Activated T-cell treated with anti-CD3 and anti-CD28 coated beads for 1 hour (primary cell): Measurements from ENCODE around the gene UBE2M.
"Not testable (repeated sequence)": the region's sequence is repeated elsewhere in the genome, so short reads cannot be mapped to it uniquely, and the experiment has no call there.

Experiments used
- DNase-seq: peaks from one replicate; pipeline ENCODE4 v3.0.0-alpha.2; 2020; ENCODE audit warnings: low read depth

The UBE2M gene

GRCh38 chr19:58558066-58558622 lies at the start of gene UBE2M:
TSS of gene UBE2M (minus strand) at chr19:58558611. CDS start at chr19:58558381, 230 bp downstream.
- DNase-seq = no peak

DNA sequence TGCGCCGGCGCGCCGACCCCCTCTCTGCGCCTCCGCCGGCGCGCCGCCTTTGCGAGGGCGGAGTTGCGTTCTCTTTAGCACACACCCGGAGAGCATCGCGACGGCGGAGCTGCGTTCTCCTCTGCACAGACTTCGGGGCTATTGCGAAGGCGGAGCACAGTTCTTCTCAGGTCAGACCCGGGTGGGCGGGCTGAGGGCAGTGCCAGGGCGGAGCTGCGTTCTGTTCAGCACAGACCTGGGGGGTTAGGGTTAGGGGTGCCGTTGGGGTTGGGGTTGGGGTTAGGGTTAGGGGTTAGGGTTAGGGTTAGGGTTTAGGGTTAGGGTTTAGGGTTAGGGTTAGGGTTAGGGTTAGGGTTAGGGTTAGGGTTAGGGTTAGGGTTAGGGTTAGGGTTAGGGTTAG lies 48.8 kb upstream of the UBE2M start:
- not testable (repeated sequence) for DNase-seq

GRCh38 chr19:58606251-58606896 lies 48.0 kb upstream of the UBE2M start:
- not testable (repeated sequence) for DNase-seq

DNA sequence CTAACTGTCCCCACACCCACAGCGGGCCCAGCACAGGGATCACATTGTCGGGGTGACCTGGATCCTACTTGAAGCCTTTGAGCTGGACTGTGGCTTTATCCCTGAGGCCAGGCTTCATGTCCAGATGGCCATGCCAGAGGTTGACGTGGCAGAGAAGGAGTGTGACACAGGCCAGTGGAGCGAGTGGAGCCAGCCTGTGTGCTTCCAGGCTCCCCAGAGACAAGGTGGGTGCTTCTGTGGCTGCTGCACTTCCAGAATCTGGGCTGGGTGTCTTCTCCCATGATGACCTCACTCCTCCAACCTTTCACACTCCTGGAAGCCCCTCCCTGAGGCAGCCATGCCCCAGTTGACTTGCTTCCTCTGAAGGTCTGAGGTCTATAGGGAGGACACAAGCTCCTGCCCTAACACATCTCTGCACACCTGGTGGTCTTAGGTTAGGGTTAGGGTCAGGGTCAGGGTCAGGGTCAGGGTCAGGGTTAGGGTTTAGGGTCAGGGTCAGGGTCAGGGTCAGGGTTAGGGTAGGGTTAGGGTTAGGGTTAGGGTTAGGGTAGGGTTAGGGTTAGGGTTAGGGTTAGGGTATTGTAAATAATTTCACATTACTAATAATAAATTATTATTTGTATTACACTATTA lies 27.8 kb upstream of the UBE2M start:
- no peak for DNase-seq

DNA sequence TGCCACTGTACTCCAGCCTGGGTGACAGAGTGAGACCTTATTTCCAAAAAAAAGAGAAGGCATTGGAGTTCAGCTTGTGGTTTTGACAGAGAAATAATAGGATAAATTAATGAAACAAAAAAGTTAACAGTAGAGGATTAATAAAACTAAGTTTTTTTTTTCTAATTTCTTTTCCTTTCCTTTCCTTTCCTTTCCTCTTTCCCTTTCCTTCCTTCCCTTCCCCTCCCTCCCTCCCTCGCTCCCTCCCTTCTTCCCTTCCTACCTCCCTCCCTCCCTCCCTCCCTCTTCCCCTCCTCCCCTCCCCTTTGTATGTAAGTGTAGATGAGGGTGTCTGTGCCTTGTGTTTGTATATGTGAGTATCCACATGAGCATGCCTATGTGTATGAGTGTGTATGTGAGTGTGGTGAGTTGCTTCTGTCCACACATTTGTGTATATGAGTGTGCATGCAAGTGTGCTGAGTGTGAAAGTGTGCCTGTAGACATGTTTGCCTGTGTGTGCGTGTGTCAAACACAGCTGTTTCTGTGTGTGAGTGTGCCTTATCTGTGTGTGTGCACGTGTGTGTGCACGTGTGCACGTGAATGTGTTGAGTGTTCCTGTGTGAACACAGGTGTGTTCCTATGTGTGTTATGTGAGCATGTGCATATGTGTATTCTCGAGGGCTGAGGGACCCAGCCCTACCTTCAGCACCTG lies 27.2 kb upstream of the UBE2M start:
- no peak for DNase-seq

DNA sequence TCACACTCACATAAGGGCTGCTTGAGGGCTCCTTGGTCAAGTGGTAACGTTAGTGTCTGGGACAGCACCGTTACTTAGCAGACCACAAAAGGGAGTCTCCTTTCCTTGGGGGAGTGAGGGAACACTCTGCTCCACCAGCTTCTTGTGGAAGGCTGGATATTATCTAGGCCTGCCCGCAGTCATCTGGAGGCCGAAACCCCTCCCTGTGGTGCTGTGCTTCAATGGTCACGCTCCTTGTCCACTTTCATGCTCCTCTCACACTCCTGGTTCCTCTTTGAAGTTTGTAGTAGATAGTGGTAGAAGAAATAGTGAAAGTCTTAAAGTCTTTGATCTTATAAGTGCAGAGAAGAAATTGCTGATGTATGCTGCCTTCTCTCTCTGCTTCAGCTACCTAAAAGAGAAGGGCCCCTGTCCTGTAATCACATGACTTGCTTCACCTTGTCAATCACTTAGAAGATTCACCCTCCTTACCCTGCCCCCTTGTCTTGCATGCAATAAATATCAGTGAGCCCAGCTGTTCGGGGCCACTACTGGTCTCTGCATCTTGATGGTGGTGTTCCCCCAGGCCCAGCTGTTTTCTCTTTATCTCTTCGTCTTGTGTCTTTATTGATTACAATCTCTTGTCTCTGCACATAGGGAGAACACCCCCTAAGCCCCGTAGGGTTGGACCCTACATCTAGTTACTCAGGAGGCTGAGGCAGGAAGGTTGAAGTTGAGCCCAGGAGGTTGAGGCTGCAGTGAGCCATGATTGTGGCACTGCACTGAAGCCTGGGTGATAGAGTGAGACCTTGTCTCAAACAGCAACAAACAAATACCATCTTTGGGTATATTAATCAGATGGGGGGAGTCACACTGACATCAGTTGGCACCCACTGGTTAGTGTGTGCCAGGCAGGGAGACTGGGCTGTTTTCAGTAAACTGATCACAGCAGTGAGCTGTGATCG lies 26.4 kb upstream of the UBE2M start:
- no peak for DNase-seq

GRCh38 chr19:58582985-58583384 lies 24.6 kb upstream of the UBE2M start:
- DNase-seq = no peak

- DNase-seq = peak; percentile 83
These were observed 23.1 kb upstream of the UBE2M start for GRCh38 chr19:58581227-58582141.

- DNase-seq = no peak
These were observed 21.2 kb upstream of the UBE2M start for GRCh38 chr19:58579473-58580142.

DNA sequence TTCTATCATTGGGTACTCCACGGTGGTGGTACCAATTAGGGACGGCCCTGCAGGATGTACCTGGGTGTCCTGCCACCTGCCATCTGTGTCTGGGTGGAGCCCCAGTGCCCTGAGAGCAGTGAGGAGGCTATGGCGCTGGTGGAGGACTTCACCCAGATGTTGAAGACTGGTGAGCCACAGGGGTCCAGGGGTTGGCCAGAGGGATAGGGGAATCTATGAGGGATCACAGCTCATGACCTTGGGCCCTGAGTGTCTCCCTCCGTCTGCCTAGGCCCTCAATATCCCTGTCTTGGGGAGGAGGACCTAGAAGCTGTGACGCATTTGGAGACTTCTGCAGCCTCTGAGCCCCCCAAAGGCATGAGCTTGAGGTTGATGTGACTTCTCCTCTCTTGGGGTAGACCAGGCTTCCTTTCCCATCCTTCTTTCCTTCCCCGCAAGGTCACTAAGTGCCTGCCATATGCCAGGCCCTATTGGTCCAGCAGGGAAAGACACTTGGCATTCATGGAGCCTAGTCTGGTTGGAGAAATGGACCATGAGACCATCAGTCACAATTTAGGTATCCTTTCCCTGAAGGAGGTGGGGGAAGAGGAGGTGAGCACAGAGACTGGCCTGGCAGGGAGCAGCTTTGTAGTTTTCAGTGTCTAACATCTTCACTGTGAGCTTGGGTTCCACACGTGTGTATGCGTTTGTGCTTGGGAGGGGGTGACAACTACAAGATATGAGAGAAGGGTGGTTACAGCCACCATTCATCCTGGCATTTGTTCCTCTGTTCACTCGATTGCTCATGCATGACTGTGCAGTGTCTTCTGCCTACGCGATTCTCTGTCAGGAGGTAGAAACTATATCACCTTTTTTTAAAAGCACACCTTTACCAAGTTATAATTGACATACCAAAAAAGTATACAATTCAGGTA lies 19.9 kb upstream of the UBE2M start:
- DNase-seq = no peak

GRCh38 chr19:58577581-58577980 lies 19.2 kb upstream of the UBE2M start:
- not testable (repeated sequence) for DNase-seq

- peak; percentile 60 for DNase-seq
These were observed 17.0 kb upstream of the UBE2M start for GRCh38 chr19:58575183-58576041.

GRCh38 chr19:58573658-58574164 lies 15.3 kb upstream of the UBE2M start:
- DNase-seq = no peak

GRCh38 chr19:58572818-58573657 lies 14.6 kb upstream of the UBE2M start, which contains the start of gene MZF1:
TSS of gene MZF1 (minus strand) at chr19:58573335. CDS start at chr19:58571389, 1,946 bp downstream.
- DNase-seq = peak; percentile 99

DNA sequence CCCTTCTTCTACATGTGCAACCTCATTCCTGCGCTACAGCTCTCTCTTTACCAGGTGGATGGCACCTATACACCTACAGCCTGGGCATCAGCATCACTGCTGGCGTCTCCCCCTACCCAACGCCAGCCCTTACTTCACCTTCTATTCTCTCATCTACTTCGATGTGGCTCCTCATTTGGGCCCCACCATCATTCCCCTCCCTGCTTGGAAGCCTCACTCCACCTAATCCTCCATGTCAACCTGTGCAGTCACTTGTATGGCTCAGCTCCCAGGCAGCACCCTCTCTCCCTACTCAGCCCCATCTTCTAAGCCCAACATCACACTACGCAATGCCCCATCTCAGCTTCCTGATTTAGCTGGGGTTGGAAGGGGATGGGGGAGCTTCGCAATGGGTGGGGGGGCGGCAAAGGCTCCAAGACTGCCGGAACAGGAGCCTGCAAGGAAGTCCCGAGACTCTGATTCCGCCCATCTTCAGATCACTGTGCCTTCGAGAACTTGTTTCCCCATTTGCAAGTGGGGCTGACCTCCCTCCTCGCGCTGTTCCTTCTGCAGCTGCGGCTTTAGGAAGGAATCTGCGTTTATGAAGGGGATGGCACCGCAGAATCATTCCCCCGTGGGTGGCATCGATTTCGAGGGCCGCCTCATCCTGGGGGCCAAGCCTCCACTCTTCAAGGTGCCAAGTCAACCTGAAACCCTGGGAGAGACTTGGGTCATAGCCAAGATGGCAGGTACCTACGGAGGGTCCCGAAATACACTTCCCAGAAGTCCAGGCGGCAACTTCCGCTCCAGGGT lies 13.8 kb upstream of the UBE2M start:
- no peak for DNase-seq

GRCh38 chr19:58571575-58571947 lies 13.2 kb upstream of the UBE2M start:
- no peak for DNase-seq
